ENCODE results near the gene FSTL5.

The FSTL5 gene

GRCh38 chr4:161382655-161383054, 781.1 kb downstream of the FSTL5 start:
- no peaks in the 10 kb centered on the region for H3K79me2 ChIP-seq (ENCODE audit: control insufficient read depth, low read length)
- no peak overlapping the region for H3K4me3 ChIP-seq (ENCODE audit: low read length)
- no peaks in the 10 kb centered on the region for H3F3A ChIP-seq (ENCODE audit: control insufficient read depth, insufficient read depth)
- no peaks in the 10 kb centered on the region for H4K20me1 ChIP-seq (ENCODE audit: control insufficient read depth, insufficient read depth, low read depth, low read length)
- H3K4me2 ChIP-seq (ENCODE audit: low read length), result no peak overlapping the region
- H3K9me3 ChIP-seq (ENCODE audit: control insufficient read depth, insufficient read depth, low read length), result no peaks in the 10 kb centered on the region
- no peaks in the 10 kb centered on the region for H3K36me3 ChIP-seq (ENCODE audit: control insufficient read depth, low read length)
- TF ChIP-seq EZH2phosphoT487 (IDR thresholded peaks at IDR 0.05; ENCODE audit: borderline replicate concordance, low read length) (no peak), CTCF (IDR thresholded peaks at IDR 0.05; ENCODE audit: low read depth, low read length, poor library complexity, severe bottlenecking) (no peak)
- H3K4me1 ChIP-seq (ENCODE audit: control insufficient read depth, low read length), result no peaks in the 10 kb centered on the region
- H3K9me2 ChIP-seq (replicated peaks; ENCODE audit: control insufficient read depth, low read length), result no peaks in the 10 kb centered on the region
- no peaks in the 10 kb centered on the region for H3K27me3 ChIP-seq (ENCODE audit: control insufficient read depth, low read length)
- no peak overlapping the region for H3K27ac ChIP-seq (ENCODE audit: low read depth, low read length)

- H3K9me2 ChIP-seq (replicated peaks; ENCODE audit: control insufficient read depth, low read length), result no peaks in the 10 kb centered on the region
- H3F3A ChIP-seq (ENCODE audit: control insufficient read depth, insufficient read depth), result no peaks in the 10 kb centered on the region
- no peaks in the 10 kb centered on the region for H3K36me3 ChIP-seq (ENCODE audit: control insufficient read depth, low read length)
- no peaks in the 10 kb centered on the region for H3K9me3 ChIP-seq (ENCODE audit: control insufficient read depth, insufficient read depth, low read length)
- TF ChIP-seq CTCF (IDR thresholded peaks at IDR 0.05; ENCODE audit: low read depth, low read length, poor library complexity, severe bottlenecking) (no peak), EZH2phosphoT487 (IDR thresholded peaks at IDR 0.05; ENCODE audit: borderline replicate concordance, low read length) (no peak)
- H3K4me1 ChIP-seq (ENCODE audit: control insufficient read depth, low read length), result no peaks in the 10 kb centered on the region
- H3K4me3 ChIP-seq (ENCODE audit: low read length), result no peak overlapping the region
- no peak overlapping the region for H3K27ac ChIP-seq (ENCODE audit: low read depth, low read length)
- H3K4me2 ChIP-seq (ENCODE audit: low read length), result no peak overlapping the region
- H4K20me1 ChIP-seq (ENCODE audit: control insufficient read depth, insufficient read depth, low read depth, low read length), result no peaks in the 10 kb centered on the region
- no peaks in the 10 kb centered on the region for H3K79me2 ChIP-seq (ENCODE audit: control insufficient read depth, low read length)
- H3K27me3 ChIP-seq (ENCODE audit: control insufficient read depth, low read length), result no peaks in the 10 kb centered on the region
Observed at GRCh38 chr4:161376275-161376674, 787.5 kb downstream of the FSTL5 start.

- H3K9me2 ChIP-seq (replicated peaks; ENCODE audit: control insufficient read depth, low read length), result no peaks in the 10 kb centered on the region
- H3K9me3 ChIP-seq (ENCODE audit: control insufficient read depth, insufficient read depth, low read length), result no peaks in the 10 kb centered on the region; the same call in 1 of the 2 replicates
- H3K36me3 ChIP-seq (ENCODE audit: control insufficient read depth, low read length), result no peaks in the 10 kb centered on the region
- H3K4me3 ChIP-seq (ENCODE audit: low read length), result no peak overlapping the region
- H3K4me2 ChIP-seq (ENCODE audit: low read length), result no peak overlapping the region
- H3K27me3 ChIP-seq (ENCODE audit: control insufficient read depth, low read length), result no peaks in the 10 kb centered on the region
- H3K27ac ChIP-seq (ENCODE audit: low read depth, low read length), result no peak overlapping the region
- no peaks in the 10 kb centered on the region for H4K20me1 ChIP-seq (ENCODE audit: control insufficient read depth, insufficient read depth, low read depth, low read length)
- no peaks in the 10 kb centered on the region for H3F3A ChIP-seq (ENCODE audit: control insufficient read depth, insufficient read depth)
- no peaks in the 10 kb centered on the region for H3K79me2 ChIP-seq (ENCODE audit: control insufficient read depth, low read length)
- H3K4me1 ChIP-seq (ENCODE audit: control insufficient read depth, low read length), result no peaks in the 10 kb centered on the region
- no peak for TF ChIP-seq CTCF (IDR thresholded peaks at IDR 0.05; ENCODE audit: low read depth, low read length, poor library complexity, severe bottlenecking)
- TF ChIP-seq EZH2phosphoT487 (IDR thresholded peaks at IDR 0.05; ENCODE audit: borderline replicate concordance, low read length), result no peak
Observed at GRCh38 chr4:161364681-161365080, 799.1 kb downstream of the FSTL5 start.

GRCh38 chr4:161360982-161361381, 802.8 kb downstream of the FSTL5 start:
- Histone ChIP-seq H3K9me2 (replicated peaks; ENCODE audit: control insufficient read depth, low read length) (no peaks in the 10 kb centered on the region), H3K4me2 (ENCODE audit: low read length) (no peak overlapping the region), H3K9me3 (ENCODE audit: control insufficient read depth, insufficient read depth, low read length) (no peaks in the 10 kb centered on the region), H3K36me3 (ENCODE audit: control insufficient read depth, low read length) (no peaks in the 10 kb centered on the region), H4K20me1 (ENCODE audit: control insufficient read depth, insufficient read depth, low read depth, low read length) (no peaks in the 10 kb centered on the region), H3K27me3 (ENCODE audit: control insufficient read depth, low read length) (no peaks in the 10 kb centered on the region), H3F3A (ENCODE audit: control insufficient read depth, insufficient read depth) (no peaks in the 10 kb centered on the region), H3K4me1 (ENCODE audit: control insufficient read depth, low read length) (no peaks in the 10 kb centered on the region), H3K27ac (ENCODE audit: low read depth, low read length) (no peak overlapping the region), H3K4me3 (ENCODE audit: low read length) (no peak overlapping the region), H3K79me2 (ENCODE audit: control insufficient read depth, low read length) (no peaks in the 10 kb centered on the region)
- TF ChIP-seq CTCF (IDR thresholded peaks at IDR 0.05; ENCODE audit: low read depth, low read length, poor library complexity, severe bottlenecking) (no peak), EZH2phosphoT487 (IDR thresholded peaks at IDR 0.05; ENCODE audit: borderline replicate concordance, low read length) (no peak)

All from DOHH2 (cell line).